NB4 (cell line): ENCODE data around the gene SLCO4A1.
A peak's percentile ranks its signal among the peaks of the same experiment; 100 is the strongest.

Experiments
- DNase-seq: peaks from one replicate; pipeline ENCODE4 v3.0.0; 2010; ENCODE audit warnings: low read depth
- H3K4me3 ChIP-seq: one replicate; pipeline ENCODE4 v1.5.1; 2011; ENCODE audit warnings: mild to moderate bottlenecking, low read depth, low read length, moderate library complexity
- MYC ChIP-seq: IDR thresholded peaks from 2 replicates; pipeline ENCODE4 v1.6.1; 2011; ENCODE audit warnings: low read depth, low read length
- POLR2A ChIP-seq: IDR thresholded peaks from 2 replicates; pipeline ENCODE4 v1.6.1; 2011; ENCODE audit warnings: mild to moderate bottlenecking; ENCODE audit not compliant: insufficient read length; ENCODE audit errors: extremely low read depth
- TF ChIP-seq, protein P1 (sequence below): IDR thresholded peaks from 2 replicates; pipeline ENCODE4 v1.6.1; 2011; ENCODE audit warnings: low read depth, low read length
- TF ChIP-seq, protein P2 (sequence below): IDR thresholded peaks from one replicate; pipeline ENCODE4 v1.5.1; 2012; ENCODE audit warnings: low read depth, low read length

Gene SLCO4A1

DNA sequence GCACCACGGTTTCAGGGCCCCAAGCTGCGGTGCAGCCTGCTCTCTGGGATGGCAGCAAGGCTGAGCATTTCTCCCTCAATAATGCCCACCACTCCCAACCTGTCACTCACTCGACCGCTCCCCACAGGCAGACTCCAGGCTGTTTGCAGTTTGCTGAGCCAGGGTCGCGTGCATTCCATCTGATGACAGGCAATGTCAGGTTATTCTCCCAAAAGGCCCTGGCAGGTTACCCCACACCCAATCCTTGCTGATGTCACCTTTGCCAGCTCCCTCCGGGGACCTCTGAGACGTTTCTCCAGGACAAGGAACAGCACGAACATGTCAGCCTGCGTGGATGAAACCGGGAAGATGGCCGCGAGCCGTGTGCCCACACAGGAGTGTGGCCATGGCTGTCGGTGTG, 7.1 kb upstream of the SLCO4A1 start:
- no peak overlapping the region for H3K4me3 ChIP-seq
- no peak for DNase-seq
- TF ChIP-seq, protein P1, sequence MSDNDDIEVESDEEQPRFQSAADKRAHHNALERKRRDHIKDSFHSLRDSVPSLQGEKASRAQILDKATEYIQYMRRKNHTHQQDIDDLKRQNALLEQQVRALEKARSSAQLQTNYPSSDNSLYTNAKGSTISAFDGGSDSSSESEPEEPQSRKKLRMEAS: no peak
- TF ChIP-seq MYC (no peak), POLR2A (no peak)
- TF ChIP-seq, protein P2, sequence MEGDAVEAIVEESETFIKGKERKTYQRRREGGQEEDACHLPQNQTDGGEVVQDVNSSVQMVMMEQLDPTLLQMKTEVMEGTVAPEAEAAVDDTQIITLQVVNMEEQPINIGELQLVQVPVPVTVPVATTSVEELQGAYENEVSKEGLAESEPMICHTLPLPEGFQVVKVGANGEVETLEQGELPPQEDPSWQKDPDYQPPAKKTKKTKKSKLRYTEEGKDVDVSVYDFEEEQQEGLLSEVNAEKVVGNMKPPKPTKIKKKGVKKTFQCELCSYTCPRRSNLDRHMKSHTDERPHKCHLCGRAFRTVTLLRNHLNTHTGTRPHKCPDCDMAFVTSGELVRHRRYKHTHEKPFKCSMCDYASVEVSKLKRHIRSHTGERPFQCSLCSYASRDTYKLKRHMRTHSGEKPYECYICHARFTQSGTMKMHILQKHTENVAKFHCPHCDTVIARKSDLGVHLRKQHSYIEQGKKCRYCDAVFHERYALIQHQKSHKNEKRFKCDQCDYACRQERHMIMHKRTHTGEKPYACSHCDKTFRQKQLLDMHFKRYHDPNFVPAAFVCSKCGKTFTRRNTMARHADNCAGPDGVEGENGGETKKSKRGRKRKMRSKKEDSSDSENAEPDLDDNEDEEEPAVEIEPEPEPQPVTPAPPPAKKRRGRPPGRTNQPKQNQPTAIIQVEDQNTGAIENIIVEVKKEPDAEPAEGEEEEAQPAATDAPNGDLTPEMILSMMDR: no peak

DNA sequence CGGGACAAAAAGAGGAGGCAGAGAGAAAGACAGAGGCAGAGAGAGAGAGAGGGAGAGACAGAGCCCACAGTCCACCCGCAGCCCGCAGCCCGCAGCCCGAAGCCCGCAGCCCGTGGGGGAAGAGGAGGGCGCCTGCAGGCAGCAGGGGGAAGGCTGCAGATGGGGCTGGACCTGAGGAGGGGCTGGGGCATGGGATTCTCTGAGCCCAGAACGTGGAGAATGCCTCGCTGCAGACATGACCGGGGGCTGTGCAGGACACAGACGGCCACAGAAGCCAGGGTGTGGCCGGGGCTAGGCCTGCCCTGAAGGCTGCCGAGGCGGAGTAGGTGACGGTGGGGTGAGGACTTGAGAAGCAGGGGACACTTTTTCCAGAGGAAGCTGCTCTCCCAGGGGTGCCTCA, 6.5 kb upstream of the SLCO4A1 start:
- TF ChIP-seq, protein P2: no peak
- TF ChIP-seq POLR2A: no peak
- TF ChIP-seq MYC: no peak
- TF ChIP-seq, protein P1: no peak
- DNase-seq: no peak
- no peak overlapping the region for H3K4me3 ChIP-seq

DNA sequence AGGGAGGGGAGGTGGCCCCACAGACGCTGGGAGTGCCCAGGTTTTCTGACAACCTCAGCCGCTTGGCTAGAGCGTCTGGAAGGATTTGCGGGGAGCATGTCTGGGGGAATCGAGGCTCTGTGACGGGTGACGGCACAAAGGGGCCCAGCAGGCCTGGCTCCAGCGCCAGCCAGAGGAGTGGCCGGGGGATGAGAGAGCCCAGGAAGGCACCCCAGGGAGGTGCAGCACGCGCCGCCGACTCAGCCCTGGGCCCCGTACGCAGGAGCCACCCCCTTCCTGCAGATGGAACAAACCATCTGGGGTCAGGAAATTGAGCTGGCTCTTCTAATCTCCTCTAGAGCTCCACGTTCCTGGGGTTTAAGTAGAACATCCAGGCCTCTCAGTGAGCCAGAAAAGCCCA, 5.9 kb upstream of the SLCO4A1 start:
- TF ChIP-seq, protein P1: peak; percentile 82
- TF ChIP-seq POLR2A (no peak), MYC (peak; percentile 89)
- TF ChIP-seq, protein P2: no peak
- peak; percentile 70 for DNase-seq
- no peak overlapping the region for H3K4me3 ChIP-seq

DNA sequence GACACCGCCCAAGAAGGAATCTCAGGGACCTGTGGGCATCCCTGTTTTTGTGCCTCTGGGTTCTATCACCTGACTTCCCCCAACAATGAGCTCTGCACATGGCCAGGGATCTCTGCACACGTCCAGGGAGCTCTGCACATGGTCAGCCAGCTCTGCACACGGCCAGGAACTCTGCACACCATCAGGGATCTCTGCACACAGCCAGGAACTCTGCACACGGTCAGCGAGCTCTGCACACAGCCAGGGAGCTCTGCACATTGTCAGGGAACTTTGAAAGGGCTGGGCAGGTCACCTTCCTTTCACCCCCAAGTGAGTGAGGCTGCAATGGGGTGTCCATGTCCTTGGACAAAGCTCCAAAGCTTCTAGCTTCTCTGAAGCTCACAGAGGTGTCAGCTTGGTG, 5.2 kb upstream of the SLCO4A1 start:
- TF ChIP-seq, protein P1: peak; percentile 36; the same call in 1 of the 2 replicates
- no peak for TF ChIP-seq MYC
- DNase-seq: no peak
- no peak overlapping the region for H3K4me3 ChIP-seq

DNA sequence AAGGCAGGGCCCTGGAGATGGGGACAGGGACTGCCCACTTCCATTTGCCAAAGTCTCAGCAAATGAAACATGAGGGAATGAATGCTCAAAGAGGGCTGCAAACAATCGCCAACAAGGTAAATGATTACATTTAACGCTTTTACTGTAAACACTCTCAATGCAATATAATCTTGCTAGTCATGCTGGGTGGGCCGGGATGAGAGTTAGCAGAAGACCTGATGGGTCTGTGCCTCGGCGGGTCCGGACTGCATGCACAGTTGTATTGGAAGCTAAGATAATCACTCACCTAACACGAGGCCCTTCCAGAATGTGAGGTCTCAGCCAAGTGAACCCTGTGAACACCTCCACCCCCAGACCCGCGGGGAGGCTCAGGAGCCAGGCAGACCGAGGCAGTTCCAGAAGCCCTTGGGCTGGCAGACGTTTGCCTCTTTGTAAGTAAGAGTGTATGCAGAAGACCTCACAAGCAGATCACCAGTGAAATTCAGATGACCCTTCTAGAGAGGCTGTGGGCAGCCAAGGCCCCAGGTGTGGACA, 4.7 kb upstream of the SLCO4A1 start:
- H3K4me3 ChIP-seq: no peak overlapping the region
- no peak for TF ChIP-seq POLR2A
- TF ChIP-seq, protein P2: no peak
- TF ChIP-seq, protein P1: no peak
- no peak for TF ChIP-seq MYC
- DNase-seq: no peak

DNA sequence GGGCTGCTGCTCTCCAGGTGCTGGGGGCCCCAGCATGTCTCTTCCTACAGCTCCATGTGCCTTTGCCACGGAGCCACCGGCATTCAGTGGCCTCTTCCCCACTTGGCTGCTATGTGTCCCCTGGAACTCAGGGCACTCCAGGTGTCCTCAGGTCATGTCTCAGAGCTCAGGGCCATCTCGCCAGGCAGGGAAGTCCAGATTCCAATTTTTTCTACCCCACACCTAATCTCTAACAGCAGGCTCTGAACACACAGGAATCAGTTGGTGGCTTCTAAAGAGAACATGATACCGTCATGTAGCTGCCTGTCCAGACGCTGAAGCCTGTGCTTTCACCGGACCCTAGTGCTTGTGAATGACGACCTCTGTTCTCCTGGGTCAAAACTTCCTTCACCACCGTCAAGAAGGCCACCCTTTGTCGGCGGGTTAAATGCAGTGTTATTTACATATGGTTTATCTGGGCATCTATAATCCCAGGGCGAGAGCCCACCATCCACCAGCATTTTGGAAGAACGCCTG, 4.2 kb upstream of the SLCO4A1 start:
- H3K4me3 ChIP-seq: no peak overlapping the region
- TF ChIP-seq, protein P1: no peak
- TF ChIP-seq, protein P2: no peak
- DNase-seq: no peak
